22Rv1 (cell line): ENCODE measurements around the gene PCED1B.

Experiments
- CTCF ChIP-seq: fragments of 450-650 bp; IDR thresholded peaks from 2 replicates; pipeline ENCODE4 v1.5.1; 2017; ENCODE audit warnings: mild to moderate bottlenecking
- ZFX ChIP-seq: fragments of 450-650 bp; IDR thresholded peaks from 2 replicates; pipeline ENCODE4 v1.6.1; 2017; ENCODE audit warnings: antibody characterized with exemption, borderline replicate concordance

GRCh38 chr12:47277972-47278448, 198.6 kb downstream of the PCED1B start:
- no peak for TF ChIP-seq CTCF
- no peak for TF ChIP-seq ZFX
